ENCODE data around the gene TBX21.

TBX21 gene

DNA sequence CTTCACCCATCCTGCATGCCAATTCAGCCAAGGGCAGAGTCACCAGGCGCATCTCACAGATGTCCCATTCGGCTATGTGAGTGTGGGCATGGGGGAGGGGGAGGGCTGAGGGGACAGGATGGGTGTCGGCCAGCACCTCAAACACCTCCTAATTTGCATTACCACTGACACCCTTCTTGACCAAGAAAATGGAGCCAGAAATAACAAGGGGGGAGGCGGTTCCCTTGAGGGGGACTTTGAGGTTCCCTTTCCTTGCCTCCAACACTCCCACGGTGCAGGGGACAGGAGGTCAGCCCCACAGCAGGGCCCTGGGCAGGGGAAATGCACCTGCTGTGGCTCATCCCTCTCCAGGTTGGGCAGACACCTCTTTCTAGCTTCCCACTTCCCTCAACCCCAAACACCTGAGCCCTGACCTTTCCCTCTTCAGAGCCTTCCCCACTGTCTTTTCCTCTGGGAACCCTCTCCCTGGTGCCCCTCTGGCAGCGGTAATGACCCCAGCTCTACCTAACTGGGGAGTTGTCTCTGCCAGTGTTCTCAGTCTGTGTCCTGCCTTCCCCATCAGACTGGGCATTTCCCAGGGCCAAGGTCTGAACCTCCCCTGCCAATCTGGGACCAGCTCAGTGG is 18.2 kb upstream of the TBX21 start:
- DNase-seq = no peak

DNA sequence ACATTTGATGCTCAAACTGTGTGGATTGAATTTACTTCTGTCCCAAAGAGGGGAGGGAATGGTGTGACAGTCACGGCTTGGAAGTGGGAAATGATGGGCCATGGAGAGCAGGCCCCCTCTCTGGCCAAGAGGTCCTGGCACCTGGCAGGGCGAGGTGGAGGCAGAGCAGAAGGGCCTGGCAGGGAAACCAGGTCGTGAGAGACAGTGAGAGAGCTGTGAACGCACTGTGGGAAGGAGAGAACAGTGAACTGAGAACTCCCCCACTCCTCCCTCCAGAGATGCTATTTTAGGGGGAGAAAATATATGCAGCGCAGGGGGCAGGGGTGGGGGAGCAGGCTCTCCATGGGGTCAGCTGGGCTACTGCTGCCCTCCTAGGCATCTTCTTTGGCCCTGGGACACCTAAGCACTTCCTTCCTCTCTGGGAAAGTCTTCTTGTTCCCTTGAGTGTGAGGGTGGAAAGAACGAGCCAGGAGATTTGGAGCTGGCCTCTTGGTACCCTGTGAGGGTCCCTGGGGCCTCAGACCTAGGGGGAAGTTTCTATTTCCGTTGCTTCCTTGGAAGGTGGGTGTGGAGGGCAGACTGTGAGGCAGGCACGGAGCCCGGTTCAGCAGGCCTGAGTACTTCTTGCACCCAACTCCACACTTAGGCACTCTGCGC is 17.2 kb upstream of the TBX21 start:
- DNase-seq = no peak

DNA sequence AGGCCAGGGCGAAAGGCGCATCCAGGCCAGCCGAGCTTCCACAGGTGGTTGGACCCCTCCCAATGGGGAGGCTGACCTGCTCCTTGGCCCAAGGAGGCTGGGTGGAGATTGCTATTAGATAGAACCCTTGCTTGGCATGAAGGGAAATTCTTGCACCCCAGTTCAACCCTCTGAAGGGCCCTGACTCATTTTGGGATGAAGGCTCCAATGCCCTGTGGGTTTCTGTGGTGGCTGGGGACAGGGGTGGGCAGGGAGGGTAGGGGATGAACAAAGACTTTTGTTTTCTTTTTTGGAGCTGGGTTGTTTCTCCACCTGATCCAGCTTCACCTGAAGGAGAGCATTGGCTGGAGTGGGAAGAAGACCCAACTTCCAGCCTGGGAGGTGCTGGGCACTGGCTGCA is 16.7 kb upstream of the TBX21 start:
- DNase-seq = no peak

DNA sequence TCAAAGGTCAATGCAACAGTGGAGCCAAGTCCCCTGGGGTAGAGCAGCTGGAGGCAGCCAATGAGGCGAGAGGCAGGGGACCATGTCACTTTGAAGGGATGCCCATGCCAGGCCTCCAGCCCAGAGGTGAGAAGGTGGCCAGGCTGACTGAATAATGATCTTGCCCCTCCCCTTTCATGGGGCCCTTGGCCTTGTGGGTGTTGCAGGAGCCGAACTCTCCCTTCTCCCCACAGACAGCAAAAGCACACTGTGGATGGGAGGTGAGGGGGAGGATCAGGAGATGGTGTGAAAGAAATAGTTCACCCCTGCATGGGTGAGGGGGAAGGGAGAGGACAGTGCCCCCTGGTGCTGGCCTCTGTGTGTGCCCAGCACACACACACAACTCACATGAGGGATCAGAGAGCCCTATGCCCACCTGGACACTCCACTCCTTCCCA is 15.8 kb upstream of the TBX21 start:
- no peak for DNase-seq

DNA sequence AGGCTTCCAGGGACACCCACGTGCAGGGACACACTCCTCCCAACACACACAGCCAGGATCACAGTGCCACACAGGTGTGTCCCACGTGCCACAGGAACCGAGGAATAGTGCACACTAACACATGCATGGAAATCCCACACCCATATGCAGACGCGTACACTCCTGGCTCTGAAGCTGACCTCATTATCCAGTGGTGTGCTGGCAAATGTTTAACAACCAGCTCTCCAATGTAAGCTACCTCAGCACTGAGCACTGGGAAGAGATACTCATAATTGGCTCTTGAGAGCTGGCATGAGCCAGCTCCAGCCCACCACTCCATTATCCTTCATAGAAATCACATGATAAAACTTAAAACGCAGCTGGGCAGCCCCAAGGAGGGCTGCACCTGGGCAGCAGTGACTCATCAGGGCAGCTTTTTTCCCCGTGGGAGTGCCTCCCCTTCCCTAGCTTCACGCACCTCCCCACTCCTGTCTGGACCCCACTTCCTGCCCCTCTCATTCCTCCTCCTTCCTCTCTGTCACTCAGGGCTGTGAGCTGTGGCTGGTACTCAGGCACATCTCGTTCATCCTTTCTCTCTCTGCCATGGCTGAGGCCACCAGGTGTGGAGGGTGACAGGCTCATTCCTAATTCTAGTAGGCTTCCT is 14.9 kb upstream of the TBX21 start:
- DNase-seq = peak; percentile 47

DNA sequence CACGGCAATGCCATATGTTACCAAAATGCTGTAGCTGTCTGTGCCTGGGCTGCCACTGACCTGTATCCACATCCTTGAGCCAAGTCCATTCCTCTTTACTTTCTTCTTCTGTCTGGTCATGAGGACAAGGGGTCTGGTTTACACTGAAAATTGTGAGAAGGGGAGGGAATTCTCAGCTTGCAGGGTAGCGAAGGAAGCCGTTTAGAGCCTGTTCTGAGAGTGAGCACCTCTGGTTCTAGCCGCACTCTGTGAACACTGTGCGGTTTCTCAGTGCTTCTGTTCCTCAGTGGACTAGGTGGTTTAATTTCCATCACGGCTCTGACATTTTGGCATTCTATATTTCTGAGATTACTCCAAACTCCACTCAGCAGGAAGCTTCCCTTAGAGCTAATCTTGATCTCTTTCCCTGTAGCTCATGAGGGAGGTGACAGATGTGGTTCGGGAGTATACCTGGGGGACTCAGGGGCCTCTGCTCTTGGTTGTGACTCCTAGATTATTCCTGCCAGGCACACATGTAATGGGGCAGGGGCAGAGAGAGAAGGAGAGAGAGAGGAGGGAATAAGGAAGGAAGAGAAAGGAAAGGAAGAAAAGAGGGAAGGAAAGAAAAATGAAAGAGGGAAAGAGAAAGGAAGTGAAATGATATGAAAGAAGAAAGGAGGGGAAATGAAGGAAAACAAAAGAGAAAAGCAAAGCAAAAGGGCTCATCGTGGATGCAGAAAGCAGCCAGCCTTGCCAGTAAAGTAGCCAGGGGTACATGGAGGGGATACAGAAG is 14.2 kb upstream of the TBX21 start:
- no peak for DNase-seq

DNA sequence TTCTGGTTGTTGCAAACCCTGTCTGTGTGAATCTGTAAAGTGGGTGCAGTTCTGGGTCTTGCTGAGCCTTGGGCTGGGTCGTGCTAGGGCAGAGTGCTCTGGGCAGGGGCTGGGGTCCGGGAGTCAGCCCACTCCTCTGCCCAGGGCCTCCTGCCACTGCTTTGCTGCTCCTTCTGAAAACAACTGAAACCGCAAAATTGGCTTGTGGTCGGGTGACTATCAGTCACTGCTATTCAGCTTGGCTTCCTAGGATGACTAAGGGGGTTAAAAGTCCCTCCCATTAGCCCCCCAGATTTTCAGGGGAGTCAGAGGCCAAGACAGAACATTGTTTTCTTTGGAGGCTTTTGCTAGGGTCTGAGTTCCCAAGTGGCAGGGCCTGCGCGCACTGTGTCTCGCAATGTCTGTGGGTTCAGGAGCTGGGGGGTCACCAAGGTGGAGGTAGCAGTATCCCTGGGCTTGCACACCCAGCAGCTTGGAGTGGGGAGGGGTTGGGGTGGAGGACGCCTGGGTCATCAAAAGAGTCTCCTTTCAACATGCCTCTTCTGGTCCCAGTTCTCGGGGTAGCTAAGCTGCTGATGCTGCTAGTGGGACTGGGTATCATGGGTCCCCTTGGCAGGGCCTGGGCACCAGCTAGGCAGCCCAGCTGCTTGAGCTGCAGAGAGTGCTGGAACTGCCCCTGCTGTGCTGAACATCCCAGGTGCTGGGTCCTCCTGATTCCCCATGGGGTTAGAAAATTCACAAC is 13.5 kb upstream of the TBX21 start:
- DNase-seq = no peak

DNA sequence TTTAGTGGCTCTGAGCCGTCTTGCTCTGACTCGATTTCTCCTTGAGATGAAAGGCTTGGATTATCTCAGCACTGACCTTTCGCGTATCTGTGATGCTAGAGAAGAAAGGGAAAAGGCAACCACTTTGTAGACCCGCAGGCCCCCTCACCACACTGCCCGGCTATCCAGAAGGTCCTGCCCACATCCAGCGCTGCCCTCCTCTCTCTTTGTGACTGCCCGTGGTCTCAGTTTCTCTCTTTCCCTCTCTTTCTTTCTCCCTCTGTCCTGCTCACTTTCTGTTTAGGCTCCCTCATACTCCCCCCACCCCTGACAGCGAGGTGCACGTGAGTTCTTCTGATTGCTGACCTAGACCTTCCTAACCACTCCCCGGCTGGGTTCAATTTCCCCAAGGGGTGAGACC is 12.8 kb upstream of the TBX21 start:
- no peak for DNase-seq

DNA sequence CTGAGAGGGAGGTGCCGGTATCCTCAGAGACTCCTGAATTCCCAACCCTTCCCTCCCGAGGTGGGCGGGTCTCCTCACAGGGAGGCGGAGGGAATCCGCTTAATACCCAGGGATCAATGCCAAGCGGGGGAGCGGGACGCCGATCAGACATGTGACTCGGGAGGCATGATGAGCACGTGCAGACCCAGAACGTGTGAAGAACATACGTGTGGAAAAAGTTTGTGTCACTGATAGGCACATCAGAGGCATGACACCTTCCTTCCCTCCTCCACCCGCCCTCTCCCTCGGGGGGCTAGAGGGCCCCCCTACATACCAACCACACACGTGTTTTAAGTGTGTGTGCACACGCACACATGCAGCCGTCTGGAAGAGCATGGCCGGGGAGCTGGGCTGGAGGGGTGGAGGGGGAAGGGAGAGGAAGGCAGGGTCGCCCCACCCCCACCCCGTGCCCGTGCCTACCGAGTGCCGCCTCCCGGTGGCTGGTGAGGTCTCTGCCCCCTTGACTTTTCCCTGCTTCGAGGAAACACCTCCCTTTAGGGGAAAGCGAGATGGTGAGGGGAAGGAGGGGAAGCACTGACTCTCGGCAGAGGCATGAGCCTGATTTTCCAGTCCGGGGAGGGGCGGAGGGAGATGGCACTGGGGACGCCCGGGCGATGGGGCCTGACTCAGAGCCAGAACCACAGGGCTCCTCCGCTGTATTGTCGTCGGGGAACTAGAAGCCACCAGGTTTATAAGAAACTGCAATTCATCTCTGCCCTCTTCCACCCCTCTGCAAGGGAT is 12.1 kb upstream of the TBX21 start:
- DNase-seq = no peak

DNA sequence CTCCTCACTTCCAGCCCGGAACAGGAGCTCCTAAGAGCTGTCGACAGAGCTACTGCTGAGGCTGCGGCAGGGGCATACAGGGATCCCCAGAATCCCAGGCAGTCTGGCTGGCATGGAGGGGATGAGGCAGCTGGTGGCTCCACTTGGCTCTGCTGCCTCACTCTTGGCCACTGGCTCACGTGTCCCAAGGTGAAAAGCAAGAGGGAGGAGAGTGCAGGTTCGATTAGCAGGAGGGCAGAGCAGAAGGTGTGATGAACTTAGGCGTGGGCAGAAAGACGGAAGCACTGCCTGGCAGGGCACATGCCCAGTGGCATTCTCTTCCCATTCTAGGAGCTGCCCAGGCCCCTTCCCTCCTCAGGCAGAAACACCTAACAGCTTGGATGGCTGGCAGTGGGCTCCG is 11.3 kb upstream of the TBX21 start:
- DNase-seq = no peak

DNA sequence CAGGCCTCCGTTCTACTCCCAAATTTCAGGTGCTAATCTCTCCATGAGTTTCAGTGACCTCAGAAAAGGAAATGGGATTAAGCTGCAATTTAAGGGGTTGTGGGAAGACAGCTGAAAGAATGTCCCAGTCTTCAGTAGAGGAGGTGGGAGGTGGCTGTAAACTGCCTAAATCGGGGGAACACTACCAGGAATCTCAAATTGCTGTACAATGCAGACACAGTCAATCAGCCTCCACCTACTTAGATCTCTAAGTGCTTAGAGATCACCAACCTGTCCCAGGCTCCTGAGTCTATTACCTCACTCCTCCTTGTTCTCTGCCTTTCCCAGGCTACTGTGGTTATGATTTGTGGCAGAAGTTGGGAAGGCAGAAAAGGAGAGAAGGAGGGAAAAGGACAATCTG is 8.3 kb upstream of the TBX21 start:
- DNase-seq = no peak

DNA sequence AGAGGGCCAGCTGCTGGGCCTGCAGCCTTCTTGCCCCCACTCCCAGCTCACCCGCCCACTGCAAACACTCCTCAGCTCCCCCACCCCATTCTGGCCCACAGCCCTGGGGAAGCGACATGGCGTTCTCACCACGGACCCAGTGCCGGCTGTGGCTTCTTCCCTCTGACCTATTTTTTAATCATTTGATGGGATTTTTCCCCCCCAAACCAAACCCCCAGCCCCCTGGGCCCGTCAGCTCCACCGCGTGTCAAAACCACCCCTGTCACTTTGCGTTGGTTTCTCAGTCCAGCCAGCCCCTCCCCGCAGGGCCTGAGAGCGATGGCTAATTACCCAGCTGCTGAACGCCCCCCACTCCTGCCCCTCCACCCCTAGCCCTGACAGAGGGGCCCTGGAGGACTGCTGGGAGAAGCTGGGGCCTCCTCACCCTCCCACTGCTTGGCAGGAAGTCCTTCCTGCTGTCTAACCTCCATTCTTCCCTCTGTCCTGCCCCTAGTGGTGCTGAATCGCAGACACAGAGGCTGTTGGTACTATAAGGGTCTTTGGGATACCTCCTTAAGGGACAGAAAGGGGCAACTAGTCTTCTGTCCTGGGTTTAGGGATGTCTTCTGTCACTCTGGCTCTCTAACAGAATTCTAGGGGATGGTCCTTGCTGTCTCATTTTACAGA is 7.5 kb upstream of the TBX21 start:
- no peak for DNase-seq

DNA sequence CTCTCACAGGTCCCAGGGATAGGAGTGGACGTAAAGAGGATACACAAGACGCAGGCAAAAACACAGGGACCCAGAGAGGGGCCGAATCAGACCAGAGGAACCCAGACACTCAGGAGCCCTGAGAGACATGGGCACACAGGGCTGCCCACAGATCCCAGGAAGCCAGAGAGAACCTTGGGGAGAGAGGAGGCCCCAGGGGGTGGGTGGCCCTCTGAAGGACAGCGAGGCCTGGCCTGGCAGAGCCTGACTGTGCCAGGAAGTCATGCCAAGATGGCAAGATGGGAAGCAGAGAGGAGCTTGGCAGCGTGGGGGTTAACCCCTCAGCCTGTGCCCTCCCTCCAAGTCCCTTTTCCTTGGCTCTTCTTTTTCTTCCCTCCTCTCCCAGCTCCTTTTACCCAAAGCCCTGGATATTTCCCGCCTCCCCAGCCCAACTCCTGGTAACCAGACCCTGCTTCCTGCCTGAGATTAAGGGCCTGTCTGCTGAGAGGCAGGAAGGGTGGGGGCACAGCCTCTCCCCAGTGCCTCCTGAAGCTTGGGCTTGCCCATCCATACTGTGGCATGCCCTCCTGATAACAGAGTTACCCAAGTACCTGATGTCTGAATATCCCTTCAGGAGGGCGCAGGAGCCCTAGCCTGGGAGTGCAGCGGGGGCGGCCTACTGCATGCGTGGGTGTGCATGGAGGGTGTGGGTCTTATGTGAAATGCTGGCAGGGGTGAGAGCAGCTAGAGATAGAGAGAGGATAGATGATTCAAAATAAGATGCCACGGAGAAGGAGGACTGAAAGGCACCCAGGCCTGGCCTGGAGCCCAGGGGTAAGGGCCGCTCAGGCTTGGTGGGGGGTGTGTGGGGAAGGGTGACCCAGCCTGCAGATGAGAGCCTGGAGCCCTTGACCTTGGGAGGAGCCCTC is 6.0 kb upstream of the TBX21 start:
- DNase-seq = no peak

DNA sequence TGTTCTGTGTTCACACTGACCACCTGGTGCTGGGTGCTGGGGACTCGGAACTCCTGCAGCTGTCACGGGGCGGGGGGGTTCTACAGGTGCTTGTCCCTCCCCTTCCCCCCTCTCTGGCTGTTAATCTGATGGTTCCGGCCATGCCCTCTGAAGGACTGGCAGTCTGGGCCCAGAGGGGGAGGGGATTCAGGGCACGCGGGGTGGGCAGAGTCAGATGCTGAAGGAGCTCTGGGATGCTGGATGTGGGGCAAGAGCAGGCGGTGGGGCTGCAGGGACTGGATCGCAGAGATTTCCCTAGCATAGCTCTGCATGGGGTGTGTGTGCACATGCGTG is 5.4 kb upstream of the TBX21 start:
- no peak for DNase-seq

DNA sequence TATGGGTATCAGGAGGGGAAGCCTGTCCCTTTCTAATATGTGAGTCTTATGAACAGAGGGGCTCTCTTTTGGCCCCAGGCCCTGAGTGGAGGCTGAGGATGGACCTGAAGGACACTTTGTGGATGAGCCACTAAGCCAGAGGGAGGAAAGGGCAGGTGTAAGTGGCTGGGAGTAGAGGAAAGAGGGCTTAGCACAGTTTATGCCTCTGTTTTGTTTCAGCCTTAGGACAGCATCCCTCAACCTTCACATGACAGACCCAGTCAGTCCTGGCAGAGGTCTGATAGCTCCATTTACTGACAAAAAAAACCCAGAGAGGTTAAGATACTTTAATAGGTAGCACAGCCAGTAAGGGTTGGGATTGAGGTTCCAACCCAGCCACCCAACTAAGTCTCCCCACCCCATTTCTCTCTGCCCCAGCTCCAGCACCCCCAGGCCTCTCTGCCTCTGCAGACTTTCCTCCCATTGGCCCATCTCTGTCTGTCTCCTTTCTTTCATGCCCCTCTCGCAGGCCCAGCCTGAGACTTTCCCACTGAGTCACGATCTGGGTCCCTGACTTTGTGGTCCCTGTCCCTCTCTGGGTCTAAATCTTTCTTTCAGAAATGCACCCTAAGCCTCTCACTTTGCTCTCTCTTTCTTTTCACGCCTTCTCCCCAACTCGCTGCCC is 4.7 kb upstream of the TBX21 start:
- no peak for DNase-seq

DNA sequence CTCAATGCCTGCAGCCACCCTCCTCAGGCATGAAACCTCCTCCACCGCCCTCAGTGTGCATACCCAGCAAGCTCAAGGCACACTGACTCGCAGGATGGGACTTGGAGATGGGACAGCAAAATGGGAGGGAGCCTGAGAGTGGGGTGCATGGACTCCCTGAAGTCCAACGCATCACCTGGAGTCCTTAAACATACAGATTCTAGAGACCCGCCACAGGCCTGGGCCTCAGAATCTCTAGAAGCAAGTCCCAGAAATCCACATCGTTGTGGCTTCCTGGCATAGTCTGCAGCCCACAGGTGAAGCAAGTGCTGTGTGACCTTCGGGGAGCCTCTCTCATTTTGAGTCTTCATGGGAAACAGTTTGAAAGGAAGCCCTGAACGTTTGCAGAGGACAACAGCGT is 3.6 kb upstream of the TBX21 start:
- no peak for DNase-seq

DNA sequence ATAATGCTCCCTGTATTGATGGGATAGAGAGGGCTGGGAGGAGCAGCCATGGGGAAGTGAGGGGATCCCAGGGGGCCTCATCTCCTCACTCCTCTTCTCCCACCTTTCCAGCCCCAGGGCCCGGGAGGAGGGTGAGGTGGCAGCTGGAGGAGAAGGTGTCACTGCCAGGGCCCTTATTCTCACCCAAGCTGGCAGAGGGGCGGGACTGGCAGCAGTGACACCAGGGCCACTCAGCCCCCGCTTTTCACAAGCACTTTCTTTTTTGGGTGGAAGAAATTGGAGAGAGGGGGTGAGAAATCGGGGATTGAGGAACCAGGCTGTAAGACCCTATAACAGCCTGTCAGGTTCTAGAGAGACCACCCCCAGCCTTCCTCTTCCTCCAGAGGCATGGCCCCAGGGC is 2.4 kb upstream of the TBX21 start:
- no peak for DNase-seq

DNA sequence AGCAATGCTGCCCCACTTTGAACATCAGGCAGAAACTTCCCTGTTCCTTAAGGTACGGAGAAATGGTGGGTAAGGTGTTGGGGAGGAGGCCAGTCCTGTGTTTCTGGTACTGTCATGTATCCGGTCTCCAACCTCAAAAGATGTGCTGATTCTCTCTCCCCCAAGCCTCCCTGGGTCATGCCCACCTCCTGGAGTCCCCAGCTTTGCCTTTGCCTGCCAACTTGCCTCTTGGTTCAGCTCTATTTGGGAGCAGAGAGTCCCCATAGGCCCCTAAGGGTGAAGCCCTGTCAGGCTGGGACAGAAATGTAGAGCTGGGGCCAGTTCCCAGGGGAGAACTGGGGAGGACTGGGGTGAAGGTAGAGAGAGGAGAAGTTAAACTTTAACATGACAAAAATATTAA is 1.6 kb upstream of the TBX21 start:
- no peak for DNase-seq

DNA sequence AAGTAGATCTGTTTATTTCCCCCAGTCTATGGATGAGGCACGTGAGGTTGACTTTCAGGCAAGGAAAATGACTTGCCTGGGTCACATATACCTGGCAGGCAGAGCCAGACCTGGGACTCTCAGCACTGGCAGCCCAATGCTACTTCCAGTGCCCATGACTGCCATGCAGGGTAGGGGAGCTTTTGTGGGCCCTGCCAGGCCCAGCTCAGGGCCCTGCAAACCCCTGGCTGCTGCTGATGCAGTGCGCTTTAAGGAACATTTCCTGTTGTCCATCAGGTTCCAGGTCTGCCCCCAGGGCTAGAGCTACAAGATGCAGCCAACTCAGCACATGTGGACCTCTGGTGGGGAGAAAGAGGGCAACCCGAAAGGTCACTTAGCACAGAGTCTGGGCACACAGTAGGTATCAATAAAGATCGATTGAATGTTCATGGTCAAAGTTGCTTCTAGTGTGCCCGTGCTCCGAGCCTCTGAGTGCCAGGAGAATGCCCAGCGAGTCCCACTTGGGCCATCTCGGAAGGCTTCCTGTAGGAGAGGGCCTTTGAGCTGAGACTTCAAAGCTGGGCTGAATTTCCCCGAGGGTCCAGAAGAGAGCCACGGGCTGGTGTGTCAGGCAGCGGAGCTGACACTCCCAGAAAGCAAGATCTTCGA is 513 bp upstream of the TBX21 start:
- DNase-seq = no peak

Data from NCI-H1105 treated with DMSO at 0.1 percent for 48 hours (cell line).